Activated CD4-positive, alpha-beta T cell treated with anti-CD3 and anti-CD28 coated beads for 36 hours (primary cell): Measurements from ENCODE around the gene PALS1. TPM values are rescaled to one million over a fixed set of nuclear protein-coding genes. Genes with fewer than 3 reads are reported as not detected.
"Not testable (repeated sequence)": the region's sequence is repeated elsewhere in the genome, so short reads cannot be mapped to it uniquely, and the experiment has no call there.

Experiments
- ATAC-seq: fragments of 200-7000 bp; cut with Tn5 transposase; one replicate; pipeline ENCODE4 v1.10.0; 2021; ENCODE audit warnings: mild to moderate bottlenecking, moderate library complexity
- CTCF ChIA-PET: fragments of 350-600 bp; sonication (Branson Sonifier 250); formaldehyde crosslinking; loops from one replicate; lab custom pipeline; 2021; ENCODE audit warnings: antibody characterized with exemption; lab: Charles Lee
- POLR2A ChIA-PET: fragments of 350-600 bp; sonication (Branson Sonifier 250); formaldehyde crosslinking; loops from one replicate; lab custom pipeline; 2021; ENCODE audit warnings: antibody characterized with exemption, inconsistent platforms; lab: Charles Lee
- DNase-seq: peaks from one replicate; pipeline ENCODE4 v3.0.0-alpha.2; 2020
- H3K27ac Mint-ChIP-seq: one replicate; pipeline ENCODE4 v1.8.0; 2021; ENCODE audit warnings: mixed read lengths
- H3K27me3 Mint-ChIP-seq: one replicate; pipeline ENCODE4 v1.8.0; 2021; ENCODE audit warnings: mixed read lengths
- H3K36me3 Mint-ChIP-seq: one replicate; pipeline ENCODE4 v1.8.0; 2021; ENCODE audit warnings: low read depth, mixed read lengths
- H3K4me1 Mint-ChIP-seq: one replicate; pipeline ENCODE4 v1.8.0; 2021; ENCODE audit warnings: mixed read lengths
- H3K4me3 Mint-ChIP-seq: one replicate; pipeline ENCODE4 v1.8.0; 2021; ENCODE audit warnings: mild to moderate bottlenecking, moderate library complexity, mixed read lengths
- H3K9me3 Mint-ChIP-seq: one replicate; pipeline ENCODE4 v1.8.0; 2021; ENCODE audit warnings: low read depth, mixed read lengths
- intact Hi-C, 2 experiments: fragments of 100-400 bp; cut with DNase I in 1 of 2; cut with micrococcal nuclease in 1 of 2; formaldehyde crosslinking; loops; one replicate each; pipeline versions ENCODE4 v1.14.2 to v1.15.1; 2022 to 2024; cut with DNase I, micrococcal nuclease
- total RNA-seq, 2 experiments: library from RNA; stranded (reverse); gene quantifications; one replicate each; pipeline ENCODE4 v1.2.3, GENCODE V29; 2021

The PALS1 gene
- total RNA-seq, 2 experiments from 2014 or later: 5.9 to 6.6 TPM

DNA sequence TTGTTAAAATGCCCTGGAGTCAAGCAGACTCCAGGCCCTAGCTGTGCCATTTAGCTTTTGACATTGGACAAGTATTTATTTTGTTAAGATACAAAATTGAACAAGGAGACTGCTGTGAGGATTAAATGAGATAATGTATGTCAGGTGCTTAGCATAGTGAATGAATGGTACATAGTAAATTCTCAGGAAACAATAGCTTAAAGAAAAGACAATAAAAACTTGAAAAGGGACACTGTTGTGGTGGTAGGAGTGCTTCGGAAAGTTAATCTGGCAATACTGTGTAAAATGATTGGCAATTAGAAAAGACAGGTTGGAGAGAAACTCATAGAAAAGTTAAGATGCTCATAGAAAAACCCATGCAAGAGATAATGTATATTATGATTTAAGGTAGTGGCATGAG is 19.7 kb downstream of the PALS1 start:
- Mint-ChIP-seq H3K4me1 (no peaks in the 10 kb centered on the region), H3K36me3 (peaks cover 2% of the 10 kb centered on the region), H3K4me3 (no peak overlapping the region), H3K9me3 (no peaks in the 10 kb centered on the region), H3K27ac (no peak overlapping the region), H3K27me3 (no peaks in the 10 kb centered on the region)
- ATAC-seq (no peak), DNase-seq (no peak)
- CTCF ChIA-PET: interaction anchor here (0.7 to 0.8 kb wide), 2 partner anchors 9 to 306 kb away, joined by 3 read pairs; no protein-coding TSS in a partner anchor
- intact Hi-C loops: no loop called here
- POLR2A ChIA-PET: no interaction called here

DNA sequence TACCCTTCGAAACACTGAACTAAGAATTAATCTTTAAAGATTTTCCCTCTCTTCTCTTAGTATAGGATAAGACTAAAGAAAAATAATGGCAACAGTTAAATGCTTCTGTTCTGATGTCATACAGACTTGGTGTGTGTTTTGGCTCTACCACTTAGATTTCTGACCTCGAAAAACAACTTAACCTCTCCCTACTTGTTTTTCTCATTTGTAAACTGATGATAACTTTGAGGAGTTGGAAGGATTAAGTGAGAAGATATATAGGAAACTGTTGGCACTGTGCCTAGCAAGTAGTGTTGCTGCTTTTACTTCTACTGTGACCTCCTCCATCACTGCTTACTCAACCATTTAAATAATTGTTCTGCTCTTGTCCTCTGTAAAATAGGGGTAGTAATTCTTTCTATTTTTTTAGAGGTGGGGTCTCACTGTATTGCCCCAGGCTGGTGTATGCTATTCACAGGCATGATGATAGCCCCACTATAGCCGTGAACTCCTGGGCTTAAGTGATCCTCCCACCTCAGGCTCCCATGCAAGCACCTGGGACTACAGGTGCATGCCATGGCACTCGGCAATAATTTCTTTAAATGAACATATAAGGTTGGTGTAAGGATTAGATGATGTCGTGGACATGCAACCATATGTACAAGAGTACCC is 22.4 kb downstream of the PALS1 start:
- no peak overlapping the region for H3K4me3 Mint-ChIP-seq
- intact Hi-C loops: no loop called here
- H3K9me3 Mint-ChIP-seq: no peaks in the 10 kb centered on the region
- DNase-seq (no peak), ATAC-seq (no peak)
- ChIA-PET CTCF (interaction anchor here (0.7 kb wide), 1 partner anchor 97 kb away, joined by 3 read pairs; no protein-coding TSS in a partner anchor), POLR2A (no interaction called here)
- H3K27me3 Mint-ChIP-seq: no peaks in the 10 kb centered on the region
- H3K27ac Mint-ChIP-seq: no peak overlapping the region
- H3K36me3 Mint-ChIP-seq: no peaks in the 10 kb centered on the region
- H3K4me1 Mint-ChIP-seq: peaks cover 9% of the 10 kb centered on the region

DNA sequence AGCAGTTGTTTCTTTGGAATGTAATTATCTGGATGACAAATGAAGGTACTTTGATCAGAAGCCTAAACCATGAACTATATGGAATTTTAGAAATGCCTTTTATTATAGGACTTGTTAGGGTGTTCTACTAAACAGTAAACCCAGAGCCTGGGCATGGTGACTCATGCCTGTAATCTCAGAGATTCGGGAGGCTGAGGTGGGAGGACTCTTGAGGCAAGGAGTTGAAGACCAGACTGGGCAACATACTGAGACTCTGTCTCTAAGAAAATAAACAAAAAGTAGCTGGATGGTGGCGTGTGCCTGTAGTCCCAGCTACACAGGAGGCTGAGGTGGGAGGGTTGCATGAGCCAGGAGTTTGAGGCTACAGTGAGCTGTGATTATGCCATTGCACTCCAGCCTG is 23.9 kb downstream of the PALS1 start:
- no peak for ATAC-seq

DNA sequence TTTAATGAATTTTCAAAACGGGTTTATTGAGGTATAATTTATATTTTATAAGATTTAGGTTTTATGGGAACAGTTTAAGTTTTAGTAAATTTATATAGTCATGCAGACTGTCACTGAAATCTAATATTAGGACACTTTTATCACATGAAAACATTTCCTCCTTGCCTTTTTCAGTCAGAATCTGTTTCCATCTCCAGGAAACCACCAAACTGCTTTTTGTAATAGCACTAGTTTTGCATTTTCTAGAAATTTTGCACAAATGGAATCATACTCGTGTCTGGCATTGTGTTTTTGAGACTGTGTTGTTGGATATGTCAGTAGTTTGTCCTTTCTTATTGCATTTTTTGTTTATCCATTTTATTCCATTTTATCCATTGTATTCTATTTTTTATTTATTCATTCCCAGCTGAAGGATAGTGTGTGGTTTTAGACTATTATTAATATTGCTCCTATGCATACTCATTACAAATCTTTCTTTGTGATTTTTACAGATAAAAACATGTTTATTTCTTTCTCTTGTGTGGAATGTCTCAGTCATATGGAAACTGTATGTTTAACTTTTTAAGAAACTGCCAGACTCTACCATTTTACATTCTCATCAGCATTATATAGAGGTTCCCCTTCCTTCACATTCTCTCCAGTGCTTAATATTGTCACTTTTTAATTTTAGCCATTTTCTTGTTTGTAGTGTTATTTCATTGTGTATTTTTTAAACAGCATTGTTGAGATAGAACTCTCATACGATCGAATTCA is 26.5 kb downstream of the PALS1 start:
- peaks cover 9% of the 10 kb centered on the region for H3K4me1 Mint-ChIP-seq
- no peak overlapping the region for H3K4me3 Mint-ChIP-seq
- no peak for DNase-seq
- no peaks in the 10 kb centered on the region for H3K9me3 Mint-ChIP-seq
- H3K27me3 Mint-ChIP-seq: no peaks in the 10 kb centered on the region
- ChIA-PET CTCF (interaction anchor here (1.2 kb wide), 1 partner anchor 18 kb away, joined by 3 read pairs; no protein-coding TSS in a partner anchor), POLR2A (no interaction called here)
- no peaks in the 10 kb centered on the region for H3K36me3 Mint-ChIP-seq
- H3K27ac Mint-ChIP-seq: no peak overlapping the region
- intact Hi-C loops: no loop called here
- ATAC-seq: no peak

More for the DNA sequence above, 23.9 kb downstream of the PALS1 start:
- Mint-ChIP-seq H3K27me3 (no peaks in the 10 kb centered on the region), H3K4me3 (no peak overlapping the region), H3K4me1 (peaks cover 9% of the 10 kb centered on the region), H3K36me3 (no peaks in the 10 kb centered on the region), H3K9me3 (no peaks in the 10 kb centered on the region), H3K27ac (no peak overlapping the region)
- intact Hi-C loops: no loop called here
- ChIA-PET POLR2A (no interaction called here), CTCF (interaction anchor here (0.7 to 1.5 kb wide), 3 partner anchors 12 to 23 kb away, joined by 3 to 7 read pairs (median 4); no protein-coding TSS in a partner anchor)
- DNase-seq: no peak

DNA sequence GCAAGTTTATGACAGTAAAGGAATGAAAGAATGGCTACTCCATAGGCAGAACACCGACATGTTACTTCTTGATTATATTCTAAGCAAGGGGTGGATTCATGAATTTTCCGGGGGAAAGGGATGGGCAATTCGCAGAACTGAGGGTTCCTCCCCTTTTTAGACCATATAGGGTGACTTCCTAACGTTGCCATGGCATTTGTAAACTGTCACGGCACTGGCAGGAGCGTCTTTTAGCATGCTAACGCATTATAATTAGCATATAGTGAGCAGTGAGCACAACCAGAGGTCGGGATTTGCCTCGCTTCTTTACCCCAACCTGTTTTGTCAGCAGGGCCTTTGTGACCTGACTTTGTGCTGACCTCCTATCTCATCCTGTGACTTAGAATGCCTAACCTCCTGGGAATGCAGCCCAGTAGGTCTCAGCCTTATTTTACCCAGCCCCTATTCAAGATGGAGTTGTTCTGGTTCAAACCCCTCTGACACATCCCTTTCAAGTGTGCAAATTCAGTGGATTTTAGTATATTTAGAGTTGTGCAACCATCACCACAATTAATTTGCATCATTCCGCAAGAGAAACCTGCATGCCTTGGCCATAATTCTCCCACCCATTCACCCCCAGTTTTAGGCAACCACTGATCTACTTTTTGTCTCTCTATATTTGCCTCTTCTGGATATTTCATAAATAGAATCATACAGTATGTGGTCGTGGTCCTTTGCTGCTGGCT is 27.4 kb downstream of the PALS1 start:
- CTCF ChIA-PET: no interaction called here
- Mint-ChIP-seq H3K9me3 (no peaks in the 10 kb centered on the region), H3K4me3 (no peak overlapping the region), H3K4me1 (peaks cover 9% of the 10 kb centered on the region), H3K27me3 (no peaks in the 10 kb centered on the region), H3K36me3 (peaks cover 6% of the 10 kb centered on the region), H3K27ac (no peak overlapping the region)
- intact Hi-C loops: no loop called here
- no peak for ATAC-seq
- DNase-seq: no peak
- POLR2A ChIA-PET: no interaction called here

DNA sequence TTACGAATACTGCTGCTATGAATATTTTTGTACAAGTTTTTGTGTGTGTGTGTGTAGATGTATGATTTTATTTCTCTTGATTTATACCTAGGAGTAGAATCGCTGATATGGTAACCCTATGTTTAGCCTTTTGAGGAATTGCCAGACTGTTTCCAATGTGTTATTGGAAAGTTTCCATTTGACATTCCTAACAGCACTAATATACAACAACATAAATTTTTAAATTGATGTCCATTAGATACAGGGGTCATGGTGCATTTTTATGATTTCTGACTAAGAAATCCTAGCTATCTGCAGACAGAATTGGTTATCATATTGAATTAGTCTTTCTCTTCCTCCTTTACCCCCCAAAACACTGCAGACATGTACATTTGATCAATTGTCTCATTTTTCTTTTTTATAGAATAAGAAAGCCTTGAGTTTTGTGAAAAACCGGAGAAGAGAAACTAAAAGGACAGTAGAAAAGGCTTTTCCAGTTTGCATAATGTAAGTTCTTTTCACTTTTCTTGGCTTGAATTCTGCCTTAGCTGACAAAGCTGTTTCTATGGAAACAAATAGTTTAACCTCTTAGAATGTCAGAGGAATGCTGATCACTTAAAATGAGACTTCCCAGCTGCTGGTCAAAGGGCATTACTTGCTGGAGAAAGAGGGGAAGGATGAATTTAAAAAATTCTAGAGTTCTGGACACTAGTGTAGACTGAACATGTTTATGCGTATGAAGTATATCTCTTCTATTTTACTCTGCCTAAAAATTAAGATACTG is 28.2 kb downstream of the PALS1 start:
- no peaks in the 10 kb centered on the region for H3K27me3 Mint-ChIP-seq
- H3K9me3 Mint-ChIP-seq: no peaks in the 10 kb centered on the region
- POLR2A ChIA-PET: no interaction called here
- H3K4me1 Mint-ChIP-seq: peaks cover 9% of the 10 kb centered on the region
- H3K4me3 Mint-ChIP-seq: no peak overlapping the region
- no peak for ATAC-seq
- CTCF ChIA-PET: interaction anchor here (0.6 to 2.1 kb wide), 5 partner anchors 8 to 910 kb away, joined by 3 to 7 read pairs (median 3); no protein-coding TSS in a partner anchor
- intact Hi-C loops: no loop called here
- DNase-seq: no peak
- peaks cover 11% of the 10 kb centered on the region for H3K36me3 Mint-ChIP-seq
- H3K27ac Mint-ChIP-seq: no peak overlapping the region

DNA sequence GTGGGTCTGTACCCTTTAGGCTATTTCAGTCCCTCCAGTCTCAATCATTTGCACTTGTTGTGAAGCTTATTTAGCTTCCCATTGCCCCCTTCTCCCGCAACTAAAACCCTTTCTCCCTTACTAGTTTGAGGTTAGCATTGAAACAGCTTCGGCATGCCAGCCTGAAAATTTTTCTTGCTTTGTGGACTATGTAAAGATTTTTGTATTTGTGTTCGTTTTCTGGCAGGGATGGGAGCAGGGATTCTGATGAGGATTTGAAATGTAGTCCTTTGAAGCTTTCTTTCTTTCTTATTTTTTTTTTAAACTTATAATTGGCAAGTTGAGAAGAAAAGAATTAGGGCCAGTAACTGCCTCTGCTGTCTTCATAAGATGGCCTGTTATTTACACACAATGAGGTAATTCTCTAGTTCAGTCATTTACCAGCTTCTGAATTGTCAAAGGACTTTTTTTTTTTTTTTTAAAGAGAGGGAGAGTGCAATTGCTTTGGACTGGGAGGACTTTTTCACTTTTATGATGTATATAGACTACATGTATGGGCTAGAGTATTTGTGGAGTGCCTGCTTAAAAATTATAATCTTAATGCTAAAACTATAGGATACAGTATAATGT is 29.0 kb downstream of the PALS1 start:
- no peak overlapping the region for H3K4me3 Mint-ChIP-seq
- DNase-seq (no peak), ATAC-seq (no peak)
- no peaks in the 10 kb centered on the region for H3K27me3 Mint-ChIP-seq
- intact Hi-C loops: no loop called here
- no peak overlapping the region for H3K27ac Mint-ChIP-seq
- H3K36me3 Mint-ChIP-seq: peaks cover 14% of the 10 kb centered on the region
- ChIA-PET POLR2A (no interaction called here), CTCF (interaction anchor here (0.6 to 2.1 kb wide), 5 partner anchors 9 to 910 kb away, joined by 3 to 7 read pairs (median 3); no protein-coding TSS in a partner anchor)
- H3K4me1 Mint-ChIP-seq: peaks cover 9% of the 10 kb centered on the region
- H3K9me3 Mint-ChIP-seq: no peaks in the 10 kb centered on the region

DNA sequence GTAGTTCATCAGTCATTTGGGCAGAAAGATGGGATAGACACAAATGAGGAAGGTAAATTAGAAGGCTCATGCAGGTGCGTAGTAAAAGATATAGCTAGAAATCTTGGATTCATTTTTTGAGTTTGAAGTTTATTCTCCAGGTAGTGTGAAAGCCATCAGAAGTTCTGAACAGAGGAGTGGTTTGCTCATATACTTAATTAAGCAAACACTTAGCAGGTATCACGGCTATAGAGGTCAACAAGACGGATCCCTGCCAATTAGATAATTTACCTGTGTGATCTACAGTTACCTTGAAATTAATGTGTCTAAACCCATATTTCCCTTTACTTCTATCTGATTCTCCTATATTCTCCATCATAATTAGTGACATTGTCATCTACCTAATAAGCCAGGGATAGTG is 29.7 kb downstream of the PALS1 start:
- H3K27me3 Mint-ChIP-seq: no peaks in the 10 kb centered on the region
- intact Hi-C loops: no loop called here
- no peak for ATAC-seq
- no peak overlapping the region for H3K4me3 Mint-ChIP-seq
- H3K27ac Mint-ChIP-seq: no peak overlapping the region
- POLR2A ChIA-PET: no interaction called here
- no peak for DNase-seq
- H3K9me3 Mint-ChIP-seq: no peaks in the 10 kb centered on the region
- H3K4me1 Mint-ChIP-seq: peaks cover 11% of the 10 kb centered on the region
- peaks cover 14% of the 10 kb centered on the region for H3K36me3 Mint-ChIP-seq
- CTCF ChIA-PET: interaction anchor here (2.1 kb wide), 1 partner anchor 15 kb away, joined by 7 read pairs; no protein-coding TSS in a partner anchor

DNA sequence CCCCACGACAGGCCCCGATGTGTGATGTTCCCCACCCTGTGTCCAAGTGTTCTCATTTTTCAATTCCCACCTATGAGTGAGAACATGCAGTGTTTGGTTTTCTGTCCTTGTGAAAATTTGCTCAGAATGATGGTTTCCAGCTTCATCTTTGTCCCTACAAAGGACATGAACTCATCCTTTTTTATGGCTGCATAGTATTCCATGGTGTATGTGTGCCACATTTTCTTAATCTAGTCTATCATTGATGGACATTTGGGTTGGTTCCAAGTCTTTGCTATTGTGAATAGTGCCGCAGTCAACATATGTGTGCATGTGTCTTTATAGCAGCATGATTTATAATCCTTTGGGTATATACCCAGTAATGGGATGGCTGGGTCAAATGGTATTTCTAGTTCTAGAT is 32.0 kb downstream of the PALS1 start:
- intact Hi-C loops, ATAC-seq, POLR2A ChIA-PET, H3K27ac Mint-ChIP-seq, DNase-seq, H3K9me3 Mint-ChIP-seq, CTCF ChIA-PET, H3K27me3 Mint-ChIP-seq, H3K4me3 Mint-ChIP-seq: not testable (repeated sequence)
- Mint-ChIP-seq H3K4me1 (peaks cover 11% of the 10 kb centered on the region), H3K36me3 (peaks cover 16% of the 10 kb centered on the region)

DNA sequence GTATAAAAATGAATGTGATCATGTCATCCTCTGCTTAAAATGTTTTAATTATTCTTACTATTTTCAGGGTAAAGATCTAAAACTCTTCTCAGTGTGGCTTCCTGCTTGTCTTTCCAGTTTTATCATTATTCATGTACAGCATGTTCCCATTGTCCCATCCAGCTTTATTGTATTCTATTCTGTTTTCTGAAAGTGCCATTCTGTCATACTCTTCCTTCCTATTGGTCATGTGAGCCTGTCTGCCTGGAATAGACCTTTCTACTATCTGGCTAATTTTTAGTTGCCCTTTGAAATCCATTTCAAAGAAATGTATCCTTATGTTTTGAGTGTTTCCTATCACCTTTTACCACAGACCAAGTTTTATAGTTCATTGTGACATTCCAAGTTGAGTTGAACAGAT is 34.9 kb downstream of the PALS1 start:
- ChIA-PET CTCF (interaction anchor here (1.4 to 3.0 kb wide), 2 partner anchors 9 to 109 kb away, joined by 4 to 12 read pairs; no protein-coding TSS in a partner anchor), POLR2A (interaction anchor here (0.7 kb wide), 1 partner anchor 49 kb away, joined by 3 read pairs; no protein-coding TSS in a partner anchor)
- Mint-ChIP-seq H3K4me3 (no peak overlapping the region), H3K36me3 (peaks cover 16% of the 10 kb centered on the region), H3K27ac (no peak overlapping the region), H3K27me3 (no peaks in the 10 kb centered on the region), H3K4me1 (peaks cover 10% of the 10 kb centered on the region), H3K9me3 (no peaks in the 10 kb centered on the region)
- no peak for ATAC-seq
- no peak for DNase-seq
- intact Hi-C loops: no loop called here
